Measurements from ENCODE around the gene PHOSPHO2.

GRCh38 chr2:169667583-169667982 is 26.7 kb upstream of the PHOSPHO2 start:
- TF ChIP-seq CTCF (IDR thresholded peaks at IDR 0.05), result peak in 3 of 6 experiments; percentile 4 to 24 (median 19)
- TF ChIP-seq POLR2A (IDR thresholded peaks at IDR 0.05), result no peak
